Ishikawa (cell line): ENCODE results near the gene SYNDIG1.

Source experiments
- CEBPB ChIP-seq: IDR thresholded peaks from 2 replicates; pipeline ENCODE4 v1.6.1; 2012
- EGR1 ChIP-seq: IDR thresholded peaks from 2 replicates; pipeline ENCODE4 v1.6.1; 2012
- EP300 ChIP-seq: IDR thresholded peaks from 2 replicates; pipeline ENCODE4 v1.6.1; 2012; ENCODE audit warnings: borderline replicate concordance
- FOXM1 ChIP-seq: IDR thresholded peaks from 2 replicates; pipeline ENCODE4 v1.6.1; 2012; ENCODE audit warnings: low read depth, borderline replicate concordance
- NFIC ChIP-seq: IDR thresholded peaks from 2 replicates; pipeline ENCODE4 v1.6.1; 2012
- RAD21 ChIP-seq: IDR thresholded peaks from 2 replicates; pipeline ENCODE4 v1.6.1; 2012; ENCODE audit warnings: low read depth
- TAF1 ChIP-seq: IDR thresholded peaks from 2 replicates; pipeline ENCODE4 v1.6.1; 2012; ENCODE audit warnings: low read depth, mild to moderate bottlenecking
- TCF12 ChIP-seq: IDR thresholded peaks from 2 replicates; pipeline ENCODE4 v1.6.1; 2012; ENCODE audit warnings: low read depth
- TEAD4 ChIP-seq: IDR thresholded peaks from 2 replicates; pipeline ENCODE4 v1.6.1; 2012
- USF1 ChIP-seq: IDR thresholded peaks from 2 replicates; pipeline ENCODE4 v1.6.1; 2012
- YY1 ChIP-seq: IDR thresholded peaks from 2 replicates; pipeline ENCODE4 v1.6.1; 2012; ENCODE audit warnings: low read depth
- ZBTB7A ChIP-seq: IDR thresholded peaks from 2 replicates; pipeline ENCODE4 v1.6.1; 2012; ENCODE audit warnings: low read depth
- TF ChIP-seq, protein P1 (sequence below): IDR thresholded peaks from 2 replicates; pipeline ENCODE4 v1.6.1; 2012; ENCODE audit warnings: low read depth, mild to moderate bottlenecking
- TF ChIP-seq, protein P2 (sequence below): IDR thresholded peaks from 2 replicates; pipeline ENCODE4 v1.6.1; 2012

DNA sequence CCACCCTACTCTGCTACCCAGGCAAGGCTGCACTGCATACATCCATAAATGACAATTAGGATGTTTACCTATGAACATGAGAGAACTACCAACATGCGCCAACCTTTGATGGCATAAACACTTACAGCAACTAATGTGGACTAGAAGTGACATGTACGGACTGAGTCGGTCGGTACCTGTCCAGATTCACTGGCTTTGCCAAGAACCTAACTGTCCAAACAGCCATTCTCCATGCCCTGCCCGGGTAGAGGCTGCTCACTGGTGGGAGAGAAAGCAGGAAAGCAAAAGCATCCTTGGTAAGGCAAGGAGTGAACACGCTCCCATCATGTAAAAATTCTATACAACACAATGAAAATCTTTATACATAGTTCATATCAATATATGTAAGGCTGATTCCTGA, 30.0 kb downstream of the SYNDIG1 start:
- TF ChIP-seq NFIC = no peak
- TF ChIP-seq CEBPB = no peak
- TF ChIP-seq TAF1 = no peak
- TF ChIP-seq, protein P1, sequence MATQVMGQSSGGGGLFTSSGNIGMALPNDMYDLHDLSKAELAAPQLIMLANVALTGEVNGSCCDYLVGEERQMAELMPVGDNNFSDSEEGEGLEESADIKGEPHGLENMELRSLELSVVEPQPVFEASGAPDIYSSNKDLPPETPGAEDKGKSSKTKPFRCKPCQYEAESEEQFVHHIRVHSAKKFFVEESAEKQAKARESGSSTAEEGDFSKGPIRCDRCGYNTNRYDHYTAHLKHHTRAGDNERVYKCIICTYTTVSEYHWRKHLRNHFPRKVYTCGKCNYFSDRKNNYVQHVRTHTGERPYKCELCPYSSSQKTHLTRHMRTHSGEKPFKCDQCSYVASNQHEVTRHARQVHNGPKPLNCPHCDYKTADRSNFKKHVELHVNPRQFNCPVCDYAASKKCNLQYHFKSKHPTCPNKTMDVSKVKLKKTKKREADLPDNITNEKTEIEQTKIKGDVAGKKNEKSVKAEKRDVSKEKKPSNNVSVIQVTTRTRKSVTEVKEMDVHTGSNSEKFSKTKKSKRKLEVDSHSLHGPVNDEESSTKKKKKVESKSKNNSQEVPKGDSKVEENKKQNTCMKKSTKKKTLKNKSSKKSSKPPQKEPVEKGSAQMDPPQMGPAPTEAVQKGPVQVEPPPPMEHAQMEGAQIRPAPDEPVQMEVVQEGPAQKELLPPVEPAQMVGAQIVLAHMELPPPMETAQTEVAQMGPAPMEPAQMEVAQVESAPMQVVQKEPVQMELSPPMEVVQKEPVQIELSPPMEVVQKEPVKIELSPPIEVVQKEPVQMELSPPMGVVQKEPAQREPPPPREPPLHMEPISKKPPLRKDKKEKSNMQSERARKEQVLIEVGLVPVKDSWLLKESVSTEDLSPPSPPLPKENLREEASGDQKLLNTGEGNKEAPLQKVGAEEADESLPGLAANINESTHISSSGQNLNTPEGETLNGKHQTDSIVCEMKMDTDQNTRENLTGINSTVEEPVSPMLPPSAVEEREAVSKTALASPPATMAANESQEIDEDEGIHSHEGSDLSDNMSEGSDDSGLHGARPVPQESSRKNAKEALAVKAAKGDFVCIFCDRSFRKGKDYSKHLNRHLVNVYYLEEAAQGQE = no peak
- TF ChIP-seq FOXM1 = no peak
- TF ChIP-seq, protein P2, sequence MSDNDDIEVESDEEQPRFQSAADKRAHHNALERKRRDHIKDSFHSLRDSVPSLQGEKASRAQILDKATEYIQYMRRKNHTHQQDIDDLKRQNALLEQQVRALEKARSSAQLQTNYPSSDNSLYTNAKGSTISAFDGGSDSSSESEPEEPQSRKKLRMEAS = no peak
- no peak for TF ChIP-seq YY1
- no peak for TF ChIP-seq RAD21
- TF ChIP-seq TCF12 = no peak
- TF ChIP-seq TEAD4 = no peak
- no peak for TF ChIP-seq EGR1
- no peak for TF ChIP-seq EP300
- TF ChIP-seq USF1 = no peak
- no peak for TF ChIP-seq ZBTB7A
